ENCODE data around the gene TLE3.

The TLE3 gene

DNA sequence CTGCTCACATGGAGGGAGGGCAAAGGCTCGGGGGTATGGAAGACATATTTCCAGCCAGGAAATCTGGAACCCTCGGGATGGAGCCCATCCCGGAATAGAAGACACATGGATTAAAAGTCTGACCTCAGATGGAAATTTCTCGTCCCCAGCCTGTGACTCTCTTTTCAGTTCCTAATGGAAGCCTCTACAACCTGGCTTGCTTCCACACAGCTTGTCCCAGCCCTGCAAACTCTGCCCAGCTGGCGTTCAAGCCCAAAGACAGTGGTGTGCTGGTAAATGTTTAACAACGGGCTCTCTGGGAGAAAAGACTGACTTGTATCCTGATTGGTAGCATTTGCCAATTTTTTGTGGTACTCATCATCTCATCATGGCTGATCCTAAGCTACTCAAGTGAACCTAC is 35.6 kb upstream of the TLE3 start:
- DNase-seq (no peak), ATAC-seq (ENCODE audit: insufficient read depth, low read depth) (no peak)
- Histone ChIP-seq H2AFZ (ENCODE audit: low read depth, low read length) (no peak overlapping the region), H3K9ac (ENCODE audit: low read depth, low read length) (no peak overlapping the region), H3K9me3 (ENCODE audit: insufficient read depth, low read length, severe bottlenecking) (no peaks in the 10 kb centered on the region), H3K27ac (ENCODE audit: low read length) (no peak overlapping the region), H3K79me2 (ENCODE audit: insufficient read depth, low read length) (no peaks in the 10 kb centered on the region), H3K4me2 (ENCODE audit: insufficient read depth, low read length) (no peak overlapping the region), H3K4me3 (ENCODE audit: low read depth in 1 of 2, low read length in 2 of 2) (no peak overlapping the region), H3K4me1 (ENCODE audit: insufficient read depth, low read length) (no peaks in the 10 kb centered on the region), H3K36me3 (ENCODE audit: insufficient read depth, low read length) (no peaks in the 10 kb centered on the region), H4K20me1 (ENCODE audit: insufficient read depth, low read length) (no peaks in the 10 kb centered on the region), H3K27me3 (ENCODE audit: insufficient read depth, low read length, poor library complexity) (no peaks in the 10 kb centered on the region)
- TF ChIP-seq, protein P1, sequence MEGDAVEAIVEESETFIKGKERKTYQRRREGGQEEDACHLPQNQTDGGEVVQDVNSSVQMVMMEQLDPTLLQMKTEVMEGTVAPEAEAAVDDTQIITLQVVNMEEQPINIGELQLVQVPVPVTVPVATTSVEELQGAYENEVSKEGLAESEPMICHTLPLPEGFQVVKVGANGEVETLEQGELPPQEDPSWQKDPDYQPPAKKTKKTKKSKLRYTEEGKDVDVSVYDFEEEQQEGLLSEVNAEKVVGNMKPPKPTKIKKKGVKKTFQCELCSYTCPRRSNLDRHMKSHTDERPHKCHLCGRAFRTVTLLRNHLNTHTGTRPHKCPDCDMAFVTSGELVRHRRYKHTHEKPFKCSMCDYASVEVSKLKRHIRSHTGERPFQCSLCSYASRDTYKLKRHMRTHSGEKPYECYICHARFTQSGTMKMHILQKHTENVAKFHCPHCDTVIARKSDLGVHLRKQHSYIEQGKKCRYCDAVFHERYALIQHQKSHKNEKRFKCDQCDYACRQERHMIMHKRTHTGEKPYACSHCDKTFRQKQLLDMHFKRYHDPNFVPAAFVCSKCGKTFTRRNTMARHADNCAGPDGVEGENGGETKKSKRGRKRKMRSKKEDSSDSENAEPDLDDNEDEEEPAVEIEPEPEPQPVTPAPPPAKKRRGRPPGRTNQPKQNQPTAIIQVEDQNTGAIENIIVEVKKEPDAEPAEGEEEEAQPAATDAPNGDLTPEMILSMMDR (IDR thresholded peaks at IDR 0.05; ENCODE audit: borderline replicate concordance, extremely low read depth, low read length, poor library complexity, severe bottlenecking): no peak
- TF ChIP-seq EZH2 (IDR thresholded peaks at IDR 0.05; ENCODE audit: borderline replicate concordance, low read depth, low read length, severe bottlenecking): no peak

DNA sequence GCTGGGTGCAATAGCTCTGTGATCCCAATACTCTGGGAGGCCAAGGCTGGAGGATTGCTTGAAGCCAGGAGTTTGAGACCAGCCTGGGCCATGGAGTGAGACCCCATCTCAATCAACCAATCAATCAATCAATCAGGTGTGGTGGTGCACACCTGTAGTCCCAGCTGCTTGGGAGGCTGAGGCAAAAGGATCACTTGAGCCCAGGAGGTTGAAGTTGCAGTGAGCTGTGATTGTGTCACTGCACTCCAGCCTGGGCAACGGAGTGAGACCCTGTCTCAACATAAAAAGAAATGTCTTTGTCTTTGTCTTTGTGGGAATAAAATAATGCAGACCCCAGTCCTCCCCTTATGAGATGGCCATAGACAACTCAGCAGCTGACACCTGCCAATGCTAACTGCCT is 34.9 kb upstream of the TLE3 start:
- TF ChIP-seq, protein P1 (IDR thresholded peaks at IDR 0.05; ENCODE audit: borderline replicate concordance, extremely low read depth, low read length, poor library complexity, severe bottlenecking): no peak
- no peak for TF ChIP-seq EZH2 (IDR thresholded peaks at IDR 0.05; ENCODE audit: borderline replicate concordance, low read depth, low read length, severe bottlenecking)
- Histone ChIP-seq H3K27ac (ENCODE audit: low read length) (no peak overlapping the region), H2AFZ (ENCODE audit: low read depth, low read length) (no peak overlapping the region), H3K27me3 (ENCODE audit: insufficient read depth, low read length, poor library complexity) (no peaks in the 10 kb centered on the region), H3K9ac (ENCODE audit: low read depth, low read length) (no peak overlapping the region), H4K20me1 (ENCODE audit: insufficient read depth, low read length) (no peaks in the 10 kb centered on the region), H3K79me2 (ENCODE audit: insufficient read depth, low read length) (no peaks in the 10 kb centered on the region), H3K4me1 (ENCODE audit: insufficient read depth, low read length) (no peaks in the 10 kb centered on the region), H3K4me2 (ENCODE audit: insufficient read depth, low read length) (no peak overlapping the region), H3K9me3 (ENCODE audit: insufficient read depth, low read length, severe bottlenecking) (no peaks in the 10 kb centered on the region), H3K4me3 (ENCODE audit: low read depth in 1 of 2, low read length in 2 of 2) (no peak overlapping the region), H3K36me3 (ENCODE audit: insufficient read depth, low read length) (no peaks in the 10 kb centered on the region)
- ATAC-seq (ENCODE audit: insufficient read depth, low read depth): no peak
- DNase-seq: no peak

DNA sequence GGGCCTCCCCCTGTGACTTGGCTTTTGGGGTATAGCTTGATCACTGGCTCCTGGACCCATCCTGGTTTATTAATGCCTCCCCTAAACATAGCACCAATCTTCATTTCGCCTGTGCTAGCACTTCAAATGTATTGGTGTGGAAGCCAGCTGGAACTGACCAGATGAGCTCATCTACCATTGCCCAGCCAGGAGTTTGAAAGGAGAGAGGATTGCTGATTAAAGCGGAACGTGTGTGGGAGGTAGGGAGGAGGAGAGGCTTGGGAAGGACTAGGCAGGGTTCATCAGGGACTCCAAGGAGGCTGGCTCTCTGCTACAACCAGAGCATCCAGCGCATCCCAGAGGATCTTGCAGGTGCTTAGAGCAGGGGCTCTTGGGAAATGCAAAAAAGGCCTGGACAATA is 34.4 kb upstream of the TLE3 start:
- H3K4me2 ChIP-seq (ENCODE audit: insufficient read depth, low read length): no peak overlapping the region
- H2AFZ ChIP-seq (ENCODE audit: low read depth, low read length): no peak overlapping the region
- H3K9me3 ChIP-seq (ENCODE audit: insufficient read depth, low read length, severe bottlenecking): no peaks in the 10 kb centered on the region
- H3K79me2 ChIP-seq (ENCODE audit: insufficient read depth, low read length): no peaks in the 10 kb centered on the region
- no peak for ATAC-seq (ENCODE audit: insufficient read depth, low read depth)
- TF ChIP-seq EZH2 (IDR thresholded peaks at IDR 0.05; ENCODE audit: borderline replicate concordance, low read depth, low read length, severe bottlenecking): no peak
- TF ChIP-seq, protein P1 (IDR thresholded peaks at IDR 0.05; ENCODE audit: borderline replicate concordance, extremely low read depth, low read length, poor library complexity, severe bottlenecking): no peak
- peaks cover 2% of the 10 kb centered on the region for H3K27me3 ChIP-seq (ENCODE audit: insufficient read depth, low read length, poor library complexity)
- H4K20me1 ChIP-seq (ENCODE audit: insufficient read depth, low read length): no peaks in the 10 kb centered on the region
- DNase-seq: no peak
- no peak overlapping the region for H3K4me3 ChIP-seq (ENCODE audit: low read depth in 1 of 2, low read length in 2 of 2)
- no peak overlapping the region for H3K27ac ChIP-seq (ENCODE audit: low read length)
- H3K9ac ChIP-seq (ENCODE audit: low read depth, low read length): no peak overlapping the region
- H3K4me1 ChIP-seq (ENCODE audit: insufficient read depth, low read length): no peaks in the 10 kb centered on the region
- H3K36me3 ChIP-seq (ENCODE audit: insufficient read depth, low read length): no peaks in the 10 kb centered on the region

All from DND-41 (cell line).